HUDEP-2 (cell line): ENCODE measurements around the gene AATF.
A peak's percentile ranks its signal among the peaks of the same experiment; 100 is the strongest.
"Not testable (repeated sequence)": the region's sequence is repeated elsewhere in the genome, so short reads cannot be mapped to it uniquely, and the experiment has no call there.

Experiments
- DNase-seq, 76 experiments: peaks; one replicate each; lab custom pipeline; 2025; ENCODE audit not compliant: unreplicated experiment in 76 of 76; lab: John Stamatoyannopoulos, UW

The AATF gene

DNA sequence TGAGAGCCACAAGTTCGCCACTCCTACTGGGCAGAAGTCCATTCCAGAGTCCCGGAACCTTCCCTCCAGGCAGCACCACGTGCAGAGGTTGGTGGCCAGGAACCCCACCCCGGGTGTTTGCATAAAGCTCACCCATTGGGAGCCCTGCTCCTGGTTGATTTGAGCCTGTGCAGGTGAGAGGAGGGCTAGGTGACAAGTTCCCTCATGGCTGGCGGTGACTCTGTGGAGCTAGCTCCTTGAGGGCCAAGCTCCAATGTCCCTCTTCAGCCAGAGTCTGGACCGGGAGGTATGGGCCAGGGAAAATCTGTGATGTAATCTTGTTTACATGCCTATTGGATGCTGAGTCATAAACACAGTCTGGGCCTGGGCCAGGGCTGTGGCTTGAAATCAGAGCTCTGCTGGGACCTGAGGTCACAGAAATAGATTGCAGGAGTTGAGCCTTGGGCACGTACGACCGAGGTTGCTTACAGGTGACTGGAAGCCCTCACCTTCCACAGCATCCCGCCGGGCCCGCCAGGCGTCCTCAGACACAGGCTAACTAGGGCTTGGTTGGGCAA is 118.9 kb downstream of the AATF start:
- peak in 18 of 76 experiments; percentile 2 to 45 (median 10) for DNase-seq

DNA sequence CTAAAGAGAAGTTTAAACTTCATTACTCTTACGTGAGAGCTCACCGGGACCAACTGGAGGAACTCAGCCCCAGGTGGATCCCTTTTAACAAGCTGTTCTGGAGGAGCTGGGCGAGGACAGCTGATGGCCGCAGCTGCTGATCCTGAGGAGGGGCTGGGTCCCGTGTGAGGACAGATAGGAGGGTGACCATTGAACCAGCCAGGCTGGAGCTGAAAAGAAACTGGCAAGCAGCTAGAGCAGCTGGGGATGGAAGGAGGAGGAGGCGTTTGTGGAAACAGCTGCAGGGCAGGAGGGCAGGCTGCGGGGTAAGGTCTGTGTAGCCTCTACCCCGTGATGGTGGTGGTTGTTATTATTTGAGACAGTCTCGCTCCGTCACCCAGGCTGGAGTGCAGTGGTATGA is 119.5 kb downstream of the AATF start:
- no peak for DNase-seq

DNA sequence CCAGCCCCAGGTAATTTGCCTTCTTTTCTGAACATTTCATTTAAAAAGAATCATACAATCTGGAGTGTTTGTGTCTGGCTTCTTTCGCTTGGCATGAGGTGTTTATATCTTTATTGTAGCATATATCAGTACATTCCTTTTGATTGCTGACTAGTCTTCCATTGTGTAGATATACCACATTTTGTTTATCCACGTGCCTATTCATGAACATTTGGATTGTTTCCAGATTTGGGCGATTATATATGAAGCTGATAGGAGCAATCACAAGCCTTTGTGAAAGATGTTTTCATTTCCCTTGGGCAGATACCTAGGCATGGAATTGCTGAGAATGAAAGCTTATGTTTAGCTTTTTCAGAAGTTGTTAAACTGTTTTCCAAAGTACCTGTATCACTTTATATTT is 120.3 kb downstream of the AATF start:
- DNase-seq: no peak

DNA sequence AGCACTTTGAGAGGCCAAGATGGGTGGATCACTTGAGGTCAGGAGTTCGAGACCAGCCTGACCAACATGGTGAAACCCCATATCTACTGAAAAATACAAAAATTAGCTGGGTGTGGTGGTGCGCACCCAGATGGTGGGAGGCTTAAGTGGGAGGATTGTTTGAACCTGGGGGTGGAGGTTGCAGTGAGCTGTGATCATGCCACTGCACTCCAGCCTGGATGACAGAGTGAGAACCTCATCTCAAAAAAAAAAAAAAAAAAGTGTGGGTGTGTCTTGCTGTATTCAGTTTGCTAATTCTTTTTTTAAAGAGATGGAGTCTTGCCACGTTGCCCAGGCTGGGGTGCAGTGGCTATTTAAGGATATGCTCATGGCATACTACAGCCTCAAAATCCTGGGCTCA is 124.7 kb downstream of the AATF start:
- not testable (repeated sequence) for DNase-seq

DNA sequence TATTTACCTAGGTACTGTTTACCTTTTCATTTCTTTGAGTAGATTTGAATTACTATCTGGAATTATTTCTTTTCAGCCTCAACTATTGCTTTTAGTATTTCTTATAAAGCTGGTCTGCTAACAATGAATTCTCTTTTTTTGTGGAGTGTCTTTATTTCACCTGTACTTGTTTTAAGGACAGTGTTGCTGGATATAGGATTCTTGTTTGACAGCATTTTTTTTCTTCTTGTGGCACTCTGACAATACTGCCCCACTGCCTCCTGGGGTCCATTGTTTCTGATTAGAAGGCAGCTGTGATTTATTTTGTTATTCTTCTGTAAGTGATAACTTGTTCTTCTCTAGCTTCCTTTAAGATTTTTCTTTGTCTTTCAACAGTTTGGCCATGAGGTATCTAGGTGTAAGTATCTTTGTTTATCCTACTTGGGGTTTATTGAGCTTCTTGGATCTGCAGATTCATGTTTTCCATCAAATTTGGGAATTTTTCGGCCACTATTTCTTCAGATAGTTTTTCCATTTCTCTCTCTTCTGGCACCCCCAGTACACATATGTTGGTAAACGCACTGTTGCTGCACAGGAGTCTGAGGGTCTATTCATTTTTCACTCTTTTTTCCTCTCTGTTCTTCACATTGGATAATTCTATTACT is 130.4 kb downstream of the AATF start:
- no peak for DNase-seq

DNA sequence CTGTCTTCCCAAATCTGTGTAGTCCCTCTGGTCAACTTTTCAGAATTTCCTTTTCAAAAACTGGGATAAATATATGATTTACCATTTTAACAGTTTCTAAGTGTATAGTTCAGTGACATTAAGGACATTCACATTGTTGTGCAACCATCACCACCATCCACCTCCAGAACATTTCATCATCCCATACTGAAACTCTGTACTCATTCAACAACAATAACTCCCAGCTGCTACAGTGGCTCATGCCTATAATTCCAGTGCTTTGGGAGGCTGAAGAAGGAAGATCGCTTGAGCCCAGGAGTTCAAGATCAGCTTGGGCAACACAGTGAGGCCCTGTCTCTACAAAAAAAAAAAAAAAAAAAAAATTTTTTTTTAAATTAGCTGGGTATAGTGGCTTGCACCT is 131.0 kb downstream of the AATF start:
- DNase-seq: no peak

DNA sequence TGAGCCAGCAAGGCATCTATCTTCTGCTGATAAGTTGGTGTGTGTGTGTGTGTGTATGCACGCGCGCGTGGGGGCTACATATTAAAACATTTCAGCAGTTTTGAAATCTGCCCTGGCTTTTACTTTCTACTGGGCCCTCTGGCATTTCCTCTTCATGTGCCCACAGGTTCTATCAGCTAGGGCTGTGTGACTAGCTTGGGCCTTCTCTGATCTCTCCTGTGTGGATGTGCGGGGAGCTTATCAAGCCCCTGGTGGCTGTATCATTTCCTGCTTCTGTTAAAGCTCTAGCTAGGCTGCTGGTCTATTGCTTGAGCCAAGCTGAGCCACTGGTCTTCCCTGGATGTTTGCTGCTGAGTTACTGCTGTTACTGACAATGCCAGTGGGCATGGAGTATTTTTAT is 132.5 kb downstream of the AATF start:
- DNase-seq: peak in 6 of 76 experiments; percentile 1 to 11 (median 6)

DNA sequence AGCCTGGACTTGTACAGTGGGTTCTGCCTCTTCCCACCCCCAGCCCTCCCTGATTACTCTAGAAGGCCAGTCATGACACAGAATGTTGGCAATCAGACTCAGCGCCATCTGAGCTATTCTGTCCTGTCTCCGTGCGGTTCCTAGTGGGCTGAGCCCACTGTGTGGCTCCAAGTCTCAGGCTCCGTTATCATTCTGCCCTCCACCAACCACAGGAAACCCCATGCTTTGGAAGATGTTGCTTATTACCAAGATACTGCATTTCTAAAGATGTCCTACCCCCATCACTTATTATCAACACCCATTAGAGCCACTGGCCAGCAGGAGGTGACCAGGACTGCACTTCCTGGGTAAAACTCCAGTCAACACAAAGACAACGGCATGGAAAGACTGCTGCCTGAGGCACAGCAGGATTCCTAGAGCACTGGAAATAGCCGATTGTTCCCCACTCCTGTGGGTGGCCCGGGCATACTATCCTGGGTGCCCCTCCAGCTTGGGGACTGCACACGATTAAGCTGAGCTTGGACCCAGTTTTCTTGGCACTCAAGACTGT is 133.6 kb downstream of the AATF start:
- DNase-seq: no peak

DNA sequence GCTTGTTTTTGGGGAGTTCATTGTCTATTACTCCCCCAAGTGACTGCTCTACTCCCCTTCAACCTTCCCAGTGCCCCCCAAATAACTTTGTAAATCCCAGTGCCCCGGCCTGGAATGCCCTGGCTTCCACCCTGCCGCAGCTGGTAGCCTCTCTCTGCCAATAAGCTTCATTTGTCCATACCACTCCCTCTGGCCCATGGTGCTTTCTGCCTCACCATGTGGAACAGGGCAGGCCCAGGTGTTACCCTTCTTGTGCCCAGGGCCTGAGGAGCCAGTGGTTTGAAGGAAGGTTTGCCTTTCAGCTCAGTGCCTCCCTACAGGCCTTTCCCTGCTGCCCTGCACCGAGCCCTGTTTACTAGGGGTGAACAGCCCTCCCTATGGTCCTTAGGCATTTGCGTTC is 134.2 kb downstream of the AATF start:
- DNase-seq: no peak

DNA sequence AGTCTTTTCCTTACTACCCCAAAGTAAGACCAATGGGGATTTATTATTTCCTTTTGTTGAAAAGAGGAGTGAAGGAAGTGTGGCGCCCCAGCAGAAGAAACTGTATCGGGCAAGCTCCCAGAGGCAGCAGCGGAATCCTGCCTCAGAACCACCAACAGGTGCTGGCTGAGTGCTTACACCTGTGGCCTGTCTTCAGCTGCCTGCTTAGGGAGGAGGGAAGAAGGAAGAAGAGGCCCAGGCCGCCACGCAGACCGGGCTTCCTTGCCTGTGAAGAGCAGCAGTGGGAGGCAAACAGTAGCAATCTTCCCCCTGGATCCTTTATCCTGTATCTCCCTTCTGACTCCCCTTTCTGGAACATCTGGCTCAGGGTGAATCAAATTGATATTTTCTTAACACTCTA is 134.7 kb downstream of the AATF start:
- DNase-seq: no peak

DNA sequence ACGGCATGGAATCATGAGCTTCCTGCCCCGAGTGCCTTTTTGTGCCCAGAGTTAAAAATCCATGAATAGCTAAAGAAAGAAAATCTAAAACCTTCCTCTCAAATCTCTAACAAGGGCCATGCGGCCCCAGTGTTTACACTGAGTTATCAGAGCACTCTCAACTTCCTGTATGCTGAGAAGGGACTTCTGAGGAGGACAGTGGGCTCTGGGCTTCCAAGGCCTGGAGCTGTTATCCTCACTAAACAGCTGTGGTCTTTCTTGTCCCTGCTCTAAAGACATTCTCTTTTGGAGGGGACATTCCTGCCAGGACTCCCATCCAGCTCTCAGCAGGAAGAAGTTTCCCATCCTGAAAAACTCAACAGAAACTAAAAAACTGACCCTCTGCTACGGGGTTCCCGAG is 135.6 kb downstream of the AATF start:
- no peak for DNase-seq

DNA sequence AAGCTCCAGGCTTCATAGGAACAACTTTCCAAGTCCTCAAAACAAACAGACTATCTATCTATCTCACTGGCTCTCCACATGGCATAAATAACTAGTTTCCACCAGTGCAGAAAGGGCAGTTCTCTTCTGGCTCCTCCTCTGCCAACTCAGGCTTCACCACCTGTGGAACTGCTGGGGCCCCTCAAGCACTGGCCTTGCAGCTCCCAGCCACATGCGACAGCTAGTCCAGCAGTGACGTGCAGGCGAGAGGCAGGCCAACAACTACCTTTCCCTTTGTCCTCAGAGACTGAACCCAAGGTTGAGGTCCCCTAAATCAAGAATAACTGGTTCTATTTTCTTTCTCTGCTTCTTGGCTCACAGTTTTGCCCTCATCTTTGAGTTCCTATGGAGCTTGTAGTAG is 137.6 kb downstream of the AATF start:
- DNase-seq: no peak

DNA sequence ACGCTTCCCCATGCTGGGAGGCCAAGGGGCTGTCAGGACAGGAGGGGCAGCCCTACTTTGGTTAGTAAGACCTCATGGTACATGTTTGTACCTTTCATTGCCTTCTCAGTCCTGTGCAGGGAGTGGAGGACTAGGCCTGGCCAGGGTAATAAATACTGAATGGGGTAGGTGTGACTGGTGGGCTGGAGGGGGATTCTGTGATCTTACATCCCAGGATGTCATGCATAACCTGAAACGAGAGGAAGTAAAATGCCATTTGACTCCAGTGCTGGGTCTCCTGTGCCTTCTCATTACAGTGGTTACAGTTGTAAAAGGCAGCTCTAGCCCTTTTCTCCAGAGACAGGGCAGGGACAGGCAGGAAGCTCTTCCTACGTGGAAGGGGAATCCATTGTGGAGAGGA is 138.2 kb downstream of the AATF start:
- no peak for DNase-seq

DNA sequence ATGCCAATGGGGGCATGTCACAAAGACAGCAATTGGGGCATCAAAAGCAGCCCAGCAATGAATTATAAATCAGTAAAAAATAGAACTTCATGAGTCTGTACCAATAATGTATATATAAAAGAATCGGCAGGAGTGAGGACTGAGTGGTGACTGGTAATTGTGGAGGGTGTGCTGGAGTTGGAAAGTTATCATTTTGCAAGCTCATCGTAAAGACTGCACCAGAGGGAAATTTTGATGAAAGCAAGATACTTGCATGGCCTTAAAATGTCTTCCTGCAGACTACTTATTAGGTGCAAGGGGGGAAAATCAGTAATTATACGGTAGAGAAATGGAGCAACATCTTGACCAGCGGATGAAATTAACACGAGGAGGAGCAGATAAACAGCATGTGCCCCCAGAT is 138.9 kb downstream of the AATF start:
- no peak for DNase-seq

DNA sequence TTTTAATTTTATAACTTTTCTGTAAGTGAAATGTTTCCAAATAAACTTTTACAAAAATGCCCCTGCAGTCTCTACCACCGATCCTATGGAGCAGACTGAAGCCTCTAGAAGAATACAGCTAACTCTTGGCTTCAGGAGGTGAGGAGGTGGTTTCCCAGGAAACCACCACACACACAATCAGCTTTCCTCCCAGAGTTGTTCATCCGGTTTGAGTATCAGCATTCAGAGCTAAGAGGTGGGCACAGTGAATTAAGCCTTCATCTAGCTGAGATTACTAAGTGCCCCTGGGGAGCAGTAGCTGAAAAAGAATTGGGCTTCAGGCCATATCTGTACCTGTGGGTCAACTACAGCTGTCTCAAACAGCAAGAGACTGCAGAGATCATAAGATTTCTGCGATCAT is 139.7 kb downstream of the AATF start:
- no peak for DNase-seq

DNA sequence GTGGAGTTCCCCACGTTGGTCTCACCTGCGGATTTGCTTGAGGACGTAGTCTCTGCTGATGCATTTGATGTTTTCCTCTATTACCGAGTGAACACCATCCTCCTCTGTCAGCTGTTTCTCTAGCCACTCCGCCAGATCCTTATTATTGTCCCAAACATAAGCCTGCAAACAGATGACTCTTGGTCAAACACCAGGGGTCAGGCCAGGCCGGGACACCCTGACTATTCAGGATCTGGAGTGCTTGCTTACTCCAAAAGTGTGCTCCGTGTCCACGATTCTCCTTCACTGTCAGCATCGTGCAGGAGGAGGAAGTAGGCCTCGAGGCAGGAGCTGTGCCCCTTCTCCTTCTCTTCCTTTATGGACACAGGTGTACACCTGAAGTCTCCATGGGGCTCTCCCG is 140.2 kb downstream of the AATF start:
- DNase-seq: no peak

DNA sequence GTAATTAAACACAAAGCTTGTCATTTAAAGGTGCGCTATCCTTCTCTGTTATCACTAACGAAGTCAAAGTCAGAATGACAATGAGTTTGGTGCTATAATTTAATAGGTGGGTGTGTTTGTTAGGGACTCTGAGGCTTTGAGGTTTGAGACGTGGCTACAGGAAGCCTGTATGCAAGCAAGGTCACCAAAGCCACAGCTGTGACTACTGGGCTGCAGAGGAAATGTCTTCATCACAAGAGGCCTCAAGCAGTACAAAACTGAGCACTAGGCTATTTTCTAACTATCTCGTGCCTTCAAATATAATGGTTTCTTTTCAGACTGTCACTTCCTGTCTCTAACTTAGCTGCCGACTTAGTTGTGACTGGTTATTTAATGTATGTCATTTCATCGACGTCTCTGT is 141.2 kb downstream of the AATF start:
- no peak for DNase-seq

DNA sequence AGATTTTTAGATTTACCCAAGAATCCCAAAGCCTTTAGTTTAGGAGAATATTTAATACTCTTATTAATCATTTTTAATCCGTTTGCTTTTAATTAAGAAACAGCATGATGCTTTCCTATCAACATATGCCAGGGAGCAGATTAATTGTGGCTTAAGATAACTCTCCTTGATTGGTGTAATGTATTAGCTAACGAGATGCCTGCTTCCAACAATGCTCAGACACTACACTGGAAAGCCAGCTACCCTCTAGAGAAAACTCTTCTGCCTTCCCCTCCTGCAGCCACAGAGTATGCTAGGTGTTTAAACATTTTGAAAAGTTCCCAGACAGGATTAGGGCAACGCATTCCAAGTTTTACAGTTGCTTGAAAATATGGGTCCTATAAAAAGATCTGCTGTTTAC is 142.2 kb downstream of the AATF start:
- DNase-seq: no peak

DNA sequence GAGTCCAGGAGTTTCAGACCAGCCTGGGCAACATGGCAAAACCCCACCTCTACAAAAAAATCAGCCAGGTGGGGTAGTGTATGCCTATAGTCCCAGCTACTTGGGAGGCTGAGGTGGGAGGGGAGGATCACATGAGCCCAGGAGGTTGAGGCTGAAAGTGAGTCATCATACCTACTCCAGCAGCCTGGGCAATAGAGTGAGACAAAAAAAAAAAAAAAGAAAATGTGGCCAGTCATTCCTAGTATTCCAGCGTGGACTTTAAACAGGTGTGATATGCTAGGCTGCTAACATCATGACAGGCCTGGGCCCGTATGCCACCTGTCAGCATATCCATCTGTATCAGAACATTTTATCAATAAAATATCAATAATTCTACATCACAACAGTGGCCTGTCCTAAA is 143.3 kb downstream of the AATF start:
- no peak for DNase-seq

DNA sequence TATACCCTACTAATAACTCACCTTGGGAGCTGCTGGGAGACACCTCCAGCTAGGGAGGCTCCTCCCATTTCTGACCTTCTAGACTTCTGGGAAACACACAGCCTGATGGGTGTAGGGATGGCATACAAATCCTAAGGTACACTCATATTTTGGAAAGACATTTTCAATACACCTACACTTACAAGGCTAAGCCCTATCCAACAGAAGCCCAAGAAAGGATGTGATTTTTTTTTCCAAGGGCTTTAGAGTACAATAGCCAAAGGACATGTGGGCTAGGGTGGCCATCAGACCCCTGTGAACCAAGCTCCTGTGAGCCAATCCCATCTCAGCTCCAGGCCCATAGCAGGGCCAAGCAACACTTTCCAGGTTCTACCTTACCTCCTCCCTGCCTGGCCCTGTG is 143.9 kb downstream of the AATF start:
- no peak for DNase-seq

DNA sequence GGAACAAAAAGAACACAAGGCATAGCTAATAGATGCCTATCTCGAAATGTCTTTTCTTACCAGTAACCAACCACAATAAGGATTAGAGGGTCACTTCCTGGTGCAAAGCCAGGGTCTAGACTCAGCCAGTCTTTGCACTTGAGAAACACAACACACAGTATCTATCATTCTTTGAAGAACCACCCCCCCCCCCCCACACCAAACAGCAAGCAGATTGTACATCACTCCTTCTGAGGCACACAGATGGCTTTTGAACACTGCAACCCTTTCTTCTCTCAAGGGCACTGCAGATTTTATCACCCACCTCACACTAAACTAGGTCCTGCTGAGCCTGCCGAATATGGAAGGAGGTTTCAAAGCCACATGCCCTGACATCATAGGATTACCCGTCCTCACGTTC is 145.6 kb downstream of the AATF start:
- DNase-seq: no peak

DNA sequence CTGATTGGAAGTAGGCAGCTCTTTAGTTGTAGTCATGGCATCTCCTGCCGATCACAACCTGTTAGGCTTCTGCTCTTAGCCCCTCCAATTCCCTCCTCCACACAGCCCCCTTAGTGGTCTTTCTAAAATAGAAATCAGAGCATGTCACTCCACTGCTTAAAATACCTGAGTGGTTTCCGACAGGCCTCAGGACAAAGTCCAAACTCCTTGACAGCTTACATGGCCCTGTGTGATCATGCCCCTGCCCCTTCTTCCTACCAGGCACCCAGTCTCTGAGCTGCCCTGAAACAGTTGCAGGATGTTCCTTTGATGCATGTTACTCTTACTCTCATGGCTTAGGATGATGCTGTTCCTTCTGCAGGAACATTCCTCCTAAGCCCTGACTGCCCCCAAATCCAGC is 147.3 kb downstream of the AATF start:
- no peak for DNase-seq

DNA sequence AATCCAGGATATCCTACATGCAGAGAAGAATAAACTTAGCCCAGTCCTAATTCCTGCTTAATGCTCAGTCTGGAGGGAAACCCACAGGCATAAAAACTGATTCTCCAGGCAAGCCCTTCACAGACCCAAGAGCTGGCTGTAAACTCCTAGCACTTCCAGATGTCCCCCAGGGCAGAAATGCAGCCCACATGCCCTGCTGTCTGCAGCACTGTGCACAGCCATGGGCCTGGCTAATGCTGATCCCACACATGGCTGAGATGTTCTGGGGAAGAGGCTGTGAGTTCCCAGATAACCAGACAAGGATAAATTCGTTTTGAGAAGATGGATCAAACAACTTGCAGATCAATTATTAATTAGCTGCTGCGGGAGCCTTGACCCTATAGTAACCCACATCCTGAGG is 148.4 kb downstream of the AATF start:
- DNase-seq: no peak
